ENCODE data around the gene CYP2U1. TPM values are rescaled to one million over a fixed set of nuclear protein-coding genes. Genes with fewer than 3 reads are reported as not detected.

Gene CYP2U1
- total and polyA plus RNA-seq, 10 donors: 5.5 to 14.0 (median 12.2) TPM

- Histone ChIP-seq H3K4me3 (no peak overlapping the region), H3K9me3 (no peaks in the 10 kb centered on the region), H3K27ac (no peak overlapping the region), H3K27me3 (replicated peaks in 1 of 7) (peaks cover 0 to 5% (median 0%) of the 10 kb centered on the region in 7 donors), H3K36me3 (no peaks in the 10 kb centered on the region), H3K4me1 (peaks cover 7 to 47% (median 30%) of the 10 kb centered on the region in 6 donors)
- intact Hi-C loops (cut with DNase I; ENCODE audit: low total_unique reads): no loop called here
- DNase-seq: no peak
- TF ChIP-seq CTCF (IDR thresholded peaks at IDR 0.05 in 8 of 11, conservative IDR thresholded peaks at IDR 0.05 in 3 of 11): no peak
- no peak for TF ChIP-seq POLR2A (IDR thresholded peaks at IDR 0.05)
- TF ChIP-seq POLR2AphosphoS5 (IDR thresholded peaks at IDR 0.05): no peak
Observed at GRCh38 chr4:107935246-107935645, 3.9 kb downstream of the CYP2U1 start.

GRCh38 chr4:107937040-107937439 is 5.7 kb downstream of the CYP2U1 start:
- H3K27me3 ChIP-seq (replicated peaks in 1 of 7): peaks cover 0 to under 1% (median 0%) of the 10 kb centered on the region in 7 donors
- DNase-seq: no peak
- no peak for TF ChIP-seq POLR2AphosphoS5 (IDR thresholded peaks at IDR 0.05)
- TF ChIP-seq POLR2A (IDR thresholded peaks at IDR 0.05): no peak
- no peak for TF ChIP-seq CTCF (IDR thresholded peaks at IDR 0.05 in 8 of 11, conservative IDR thresholded peaks at IDR 0.05 in 3 of 11)
- 59 to 70% (median 66%) methylated on average over 2 of the region's 2 CpGs for WGBS, 5 donors
- H3K4me3 ChIP-seq: no peak overlapping the region
- peaks cover 7 to 32% (median 20%) of the 10 kb centered on the region in 6 donors for H3K4me1 ChIP-seq
- no peaks in the 10 kb centered on the region for H3K36me3 ChIP-seq
- H3K9me3 ChIP-seq: no peaks in the 10 kb centered on the region
- intact Hi-C loops (cut with DNase I; ENCODE audit: low total_unique reads): no loop called here
- peak overlapping the region in 5 of 8 donors; percentile 20 to 37 (median 27) for H3K27ac ChIP-seq

- WGBS, 5 donors: 85 to 100% (median 86%) methylated on average over 1 of the region's 1 CpG
- Histone ChIP-seq H3K27me3 (replicated peaks in 1 of 7) (no peaks in the 10 kb centered on the region), H3K9me3 (no peaks in the 10 kb centered on the region), H3K4me1 (peaks cover 0 to 13% (median 11%) of the 10 kb centered on the region in 6 donors), H3K27ac (no peak overlapping the region), H3K4me3 (no peak overlapping the region), H3K36me3 (no peaks in the 10 kb centered on the region)
- intact Hi-C loops (cut with DNase I; ENCODE audit: low total_unique reads): no loop called here
- no peak for DNase-seq
- TF ChIP-seq CTCF (IDR thresholded peaks at IDR 0.05 in 8 of 11, conservative IDR thresholded peaks at IDR 0.05 in 3 of 11): no peak
- TF ChIP-seq POLR2AphosphoS5 (IDR thresholded peaks at IDR 0.05): no peak
- TF ChIP-seq POLR2A (IDR thresholded peaks at IDR 0.05): no peak
Observed at GRCh38 chr4:107939307-107939706, 8.0 kb downstream of the CYP2U1 start.

- TF ChIP-seq POLR2A (IDR thresholded peaks at IDR 0.05): no peak
- TF ChIP-seq CTCF (IDR thresholded peaks at IDR 0.05 in 8 of 11, conservative IDR thresholded peaks at IDR 0.05 in 3 of 11): no peak
- no peak for TF ChIP-seq POLR2AphosphoS5 (IDR thresholded peaks at IDR 0.05)
- no peak for DNase-seq
- Histone ChIP-seq H3K4me3 (no peak overlapping the region), H3K27ac (no peak overlapping the region), H3K36me3 (peaks cover 0 to 63% (median 32%) of the 10 kb centered on the region in 6 donors), H3K27me3 (replicated peaks in 1 of 7) (no peaks in the 10 kb centered on the region), H3K9me3 (no peaks in the 10 kb centered on the region), H3K4me1 (no peaks in the 10 kb centered on the region)
- intact Hi-C loops (cut with DNase I; ENCODE audit: low total_unique reads): no loop called here
- WGBS, 5 donors: 96 to 98% (median 97%) methylated on average over 3 of the region's 3 CpGs
Observed at GRCh38 chr4:107945809-107946208, 14.5 kb downstream of the CYP2U1 start.

Measured in spleen (tissue), 11 donors.